Glutamatergic neuron (in vitro differentiated cells): ENCODE results near the gene SUCLG2. TPM values are rescaled to one million over a fixed set of nuclear protein-coding genes. Genes with fewer than 3 reads are reported as not detected.

Source experiments
- DNase-seq: peaks from one replicate; pipeline ENCODE4 v3.0.0; 2022
- H3K27ac Mint-ChIP-seq: one replicate; pipeline ENCODE4 v1.8.0; 2020; ENCODE audit warnings: mild to moderate bottlenecking, mixed read lengths, inconsistent platforms; ENCODE audit not compliant: unreplicated experiment
- H3K27me3 Mint-ChIP-seq: one replicate; pipeline ENCODE4 v1.8.0; 2020; ENCODE audit warnings: mild to moderate bottlenecking, moderate library complexity, mixed read lengths, inconsistent platforms; ENCODE audit not compliant: unreplicated experiment
- H3K36me3 Mint-ChIP-seq: one replicate; pipeline ENCODE4 v1.8.0; 2020; ENCODE audit warnings: mild to moderate bottlenecking, mixed read lengths, inconsistent platforms; ENCODE audit not compliant: unreplicated experiment
- H3K4me1 Mint-ChIP-seq: one replicate; pipeline ENCODE4 v1.8.0; 2020; ENCODE audit warnings: mild to moderate bottlenecking, low read depth, mixed read lengths, inconsistent platforms; ENCODE audit not compliant: unreplicated experiment
- H3K4me3 Mint-ChIP-seq: one replicate; pipeline ENCODE4 v1.8.0; 2020; ENCODE audit warnings: mild to moderate bottlenecking, mixed read lengths, inconsistent platforms; ENCODE audit not compliant: unreplicated experiment
- H3K9me3 Mint-ChIP-seq: one replicate; pipeline ENCODE4 v1.8.0; 2020; ENCODE audit warnings: mild to moderate bottlenecking, moderate library complexity, mixed read lengths, inconsistent platforms; ENCODE audit not compliant: unreplicated experiment
- CTCF ChIP-seq: fragments of 200-600 bp; sonication (generic); IDR thresholded peaks from one replicate; pipeline ENCODE4 v1.5.0; 2021; ENCODE audit not compliant: partially characterized antibody, unreplicated experiment
- total RNA-seq: library from RNA; stranded (reverse); fragmentation: NEBNext Ultra II Directional; extraction: Animal tissue kit (Norgen Biotek cat#: 25700); gene quantifications from one replicate; pipeline ENCODE4 v1.2.1, GENCODE V29; 2021; ENCODE audit not compliant: unreplicated experiment

Gene SUCLG2
- total RNA-seq, 1 donor from 2014 or later = 4.3 TPM

- H3K36me3 Mint-ChIP-seq = no peaks in the 10 kb centered on the region
- H3K27me3 Mint-ChIP-seq = no peaks in the 10 kb centered on the region
- peaks cover 1% of the 10 kb centered on the region for H3K9me3 Mint-ChIP-seq
- H3K4me3 Mint-ChIP-seq = no peak overlapping the region
- no peaks in the 10 kb centered on the region for H3K4me1 Mint-ChIP-seq
- TF ChIP-seq CTCF = no peak
- DNase-seq = no peak
- no peak overlapping the region for H3K27ac Mint-ChIP-seq
Observed at GRCh38 chr3:67619991-67620390, 34.4 kb downstream of the SUCLG2 start.

- no peaks in the 10 kb centered on the region for H3K4me1 Mint-ChIP-seq
- no peaks in the 10 kb centered on the region for H3K27me3 Mint-ChIP-seq
- no peak overlapping the region for H3K27ac Mint-ChIP-seq
- H3K4me3 Mint-ChIP-seq = no peak overlapping the region
- no peaks in the 10 kb centered on the region for H3K9me3 Mint-ChIP-seq
- DNase-seq = no peak
- no peak for TF ChIP-seq CTCF
- no peaks in the 10 kb centered on the region for H3K36me3 Mint-ChIP-seq
Observed at GRCh38 chr3:67617518-67617917, 36.9 kb downstream of the SUCLG2 start.

- Mint-ChIP-seq H3K4me3 (no peak overlapping the region), H3K9me3 (no peaks in the 10 kb centered on the region), H3K27me3 (no peaks in the 10 kb centered on the region), H3K36me3 (no peaks in the 10 kb centered on the region), H3K27ac (no peak overlapping the region), H3K4me1 (no peaks in the 10 kb centered on the region)
- DNase-seq = no peak
- TF ChIP-seq CTCF = no peak
Observed at GRCh38 chr3:67616046-67616445, 38.4 kb downstream of the SUCLG2 start.

GRCh38 chr3:67614195-67614594, 40.2 kb downstream of the SUCLG2 start:
- no peak for DNase-seq
- TF ChIP-seq CTCF = no peak
- no peak overlapping the region for H3K4me3 Mint-ChIP-seq
- no peaks in the 10 kb centered on the region for H3K9me3 Mint-ChIP-seq
- H3K4me1 Mint-ChIP-seq = no peaks in the 10 kb centered on the region
- H3K27me3 Mint-ChIP-seq = no peaks in the 10 kb centered on the region
- H3K27ac Mint-ChIP-seq = no peak overlapping the region
- H3K36me3 Mint-ChIP-seq = no peaks in the 10 kb centered on the region

- H3K9me3 Mint-ChIP-seq = no peaks in the 10 kb centered on the region
- no peaks in the 10 kb centered on the region for H3K4me1 Mint-ChIP-seq
- TF ChIP-seq CTCF = no peak
Observed at GRCh38 chr3:67610458-67610857, 44.0 kb downstream of the SUCLG2 start.

More at GRCh38 chr3:67610458-67610857, 44.0 kb downstream of the SUCLG2 start:
- DNase-seq = no peak
- no peak overlapping the region for H3K27ac Mint-ChIP-seq
- no peaks in the 10 kb centered on the region for H3K27me3 Mint-ChIP-seq
- no peaks in the 10 kb centered on the region for H3K36me3 Mint-ChIP-seq
- H3K4me3 Mint-ChIP-seq = no peak overlapping the region
